NCI-H1436 (cell line): ENCODE results near the gene C20orf141.
"Not testable (repeated sequence)": the region's sequence is repeated elsewhere in the genome, so short reads cannot be mapped to it uniquely, and the experiment has no call there.

Experiments
- DNase-seq: peaks from one replicate; lab custom pipeline; 2025; lab: John Stamatoyannopoulos, UW

Gene C20orf141, protein sequence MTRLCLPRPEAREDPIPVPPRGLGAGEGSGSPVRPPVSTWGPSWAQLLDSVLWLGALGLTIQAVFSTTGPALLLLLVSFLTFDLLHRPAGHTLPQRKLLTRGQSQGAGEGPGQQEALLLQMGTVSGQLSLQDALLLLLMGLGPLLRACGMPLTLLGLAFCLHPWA

DNA sequence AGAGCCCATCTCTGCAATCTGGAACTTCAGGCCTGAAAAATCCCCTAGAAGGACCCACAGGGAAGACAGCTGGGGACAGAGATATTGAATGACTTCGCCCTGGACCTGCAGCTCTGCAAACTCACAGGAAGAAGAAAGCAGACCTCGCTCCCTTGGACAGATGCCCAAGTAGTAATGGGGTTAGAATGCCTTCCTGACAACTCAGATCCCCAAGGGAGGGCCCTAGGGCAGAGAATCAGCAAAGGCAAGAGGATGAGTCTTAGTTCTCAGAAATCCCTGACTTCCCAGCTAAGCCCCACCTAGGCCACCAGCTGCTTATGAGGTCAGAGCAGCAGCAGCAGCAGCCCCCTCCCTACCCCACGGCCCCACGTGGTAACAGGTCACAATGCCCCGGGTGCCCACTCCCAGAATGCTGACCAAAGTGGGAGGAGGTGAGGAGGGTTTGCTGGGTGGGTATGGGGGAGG lies at the start of gene C20orf141:
C20orf141 (plus strand) TSS at position 401 of the 465 bp plus-strand sequence. CDS start 198 bp downstream, outside the sequence.
- no peak for DNase-seq

DNA sequence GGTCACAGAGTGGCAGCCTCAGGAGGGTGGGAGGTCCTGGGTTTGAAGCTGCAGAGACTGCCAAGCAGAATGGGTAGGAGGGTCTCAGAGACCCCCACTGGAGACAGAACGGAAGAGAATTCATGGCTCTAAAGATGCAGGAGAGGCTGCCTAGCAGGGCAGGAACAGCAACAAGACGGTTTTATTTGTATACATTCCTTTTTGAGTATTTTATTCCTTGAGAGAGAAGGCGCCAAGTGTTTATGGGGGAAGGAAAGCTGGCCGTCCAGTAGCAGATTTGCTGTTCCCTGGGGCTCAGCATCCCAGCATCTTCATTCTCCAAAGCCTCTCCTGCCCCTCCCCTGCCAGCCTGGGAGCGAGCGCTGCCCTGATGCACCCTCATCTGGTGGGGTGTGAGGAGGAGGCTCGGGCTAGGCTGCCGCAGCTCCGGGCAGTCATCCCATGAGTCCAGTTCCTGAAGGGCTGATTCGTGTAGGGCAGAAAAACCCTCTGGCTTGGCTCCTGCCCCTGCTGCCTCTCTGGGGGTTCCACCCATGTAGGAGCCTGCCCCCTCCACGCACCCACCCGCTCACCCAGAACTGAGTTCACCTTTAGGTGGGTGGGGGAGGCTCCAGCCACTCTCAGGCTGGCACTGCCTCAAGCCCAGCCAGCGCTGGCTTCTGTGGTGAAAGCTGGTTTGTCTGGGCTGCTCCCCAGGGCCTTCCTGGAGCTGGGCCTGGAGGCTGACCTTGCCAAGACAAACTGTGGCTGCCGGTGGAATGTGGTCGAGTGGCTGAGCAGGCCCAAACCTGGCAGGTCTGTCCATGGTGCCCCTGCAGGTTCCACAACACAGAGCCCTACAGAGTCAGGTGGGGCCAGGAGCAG lies 46.8 kb upstream of the C20orf141 start:
- DNase-seq = no peak

DNA sequence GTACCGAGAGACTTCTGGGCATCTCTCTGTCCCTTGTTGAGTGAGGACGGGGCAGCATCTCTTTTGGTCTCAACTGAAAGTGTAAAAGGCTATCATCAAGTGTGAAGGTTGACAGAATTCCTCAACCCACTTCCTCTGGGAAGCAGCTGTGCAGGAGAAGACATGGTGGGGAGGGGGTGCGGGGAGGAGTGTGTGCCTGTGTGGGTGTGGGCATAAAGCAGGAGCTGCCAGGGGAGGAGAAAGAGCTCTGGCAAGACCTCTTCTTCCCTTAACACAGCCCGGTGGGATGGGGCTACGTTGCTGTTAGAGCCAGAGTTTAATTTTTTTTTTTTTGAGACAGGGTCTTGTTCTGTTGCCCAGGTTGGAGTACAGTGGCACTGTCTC lies 46.2 kb upstream of the C20orf141 start:
- DNase-seq = no peak

DNA sequence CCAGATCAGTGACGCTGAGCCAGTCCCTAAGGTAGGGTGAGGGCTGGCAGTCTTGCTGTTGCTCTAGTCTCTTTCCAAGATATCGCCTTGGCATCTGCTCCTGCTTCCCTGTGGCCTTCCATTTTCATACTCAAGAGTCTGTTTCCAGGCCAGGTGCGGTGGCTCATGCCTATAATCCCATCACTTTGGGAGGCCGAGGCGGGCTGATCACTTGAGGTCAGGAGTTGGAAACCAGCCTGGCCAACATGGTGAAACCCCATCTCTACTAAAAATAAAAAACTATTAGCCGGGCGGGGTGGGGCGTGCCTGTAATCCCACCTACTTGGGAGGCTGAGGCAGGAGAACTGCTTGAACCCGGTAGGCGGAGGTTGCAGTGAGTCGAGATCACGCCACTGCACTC lies 44.7 kb upstream of the C20orf141 start:
- not testable (repeated sequence) for DNase-seq

DNA sequence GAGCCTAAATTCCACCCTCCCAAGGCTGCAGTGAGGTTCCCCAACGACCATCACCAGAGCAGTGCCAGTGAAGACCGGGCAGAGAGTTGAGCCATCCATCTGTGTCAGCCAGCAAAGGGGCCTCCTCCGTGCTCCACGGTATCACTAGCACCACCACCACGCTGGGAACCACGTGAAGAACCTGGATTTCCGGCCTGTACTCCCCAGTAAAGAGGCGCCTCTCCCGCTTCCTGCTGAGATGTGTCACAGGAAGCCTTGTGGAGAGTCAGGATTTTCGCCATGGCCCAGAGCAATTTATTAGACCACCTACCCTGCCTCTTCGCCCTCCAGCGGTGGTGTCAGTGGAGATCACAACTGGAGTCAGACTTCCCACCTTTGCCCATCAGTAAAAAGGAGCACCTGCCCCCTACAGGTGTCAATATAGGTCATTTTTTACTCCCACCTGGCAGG lies 43.1 kb upstream of the C20orf141 start:
- DNase-seq = no peak

DNA sequence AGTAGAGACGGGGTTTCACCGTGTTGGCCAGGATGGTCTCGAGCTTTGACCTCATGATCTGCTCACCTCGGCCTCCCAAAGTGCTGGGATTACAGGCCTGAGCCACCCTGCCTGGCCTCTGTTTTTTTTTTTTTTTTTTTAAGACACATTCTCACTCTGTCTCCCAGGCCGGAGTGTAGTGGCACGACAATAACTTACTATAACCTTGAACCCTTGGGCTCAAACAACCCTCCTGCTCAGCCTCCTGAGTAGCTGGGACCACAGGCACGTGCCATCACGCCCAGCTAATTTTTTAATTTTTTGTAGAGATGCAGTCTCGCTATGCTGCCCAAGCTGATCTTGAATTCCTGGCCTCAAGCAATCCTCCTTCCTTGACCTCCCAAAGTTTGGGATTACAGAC lies 41.0 kb upstream of the C20orf141 start:
- DNase-seq = no peak

DNA sequence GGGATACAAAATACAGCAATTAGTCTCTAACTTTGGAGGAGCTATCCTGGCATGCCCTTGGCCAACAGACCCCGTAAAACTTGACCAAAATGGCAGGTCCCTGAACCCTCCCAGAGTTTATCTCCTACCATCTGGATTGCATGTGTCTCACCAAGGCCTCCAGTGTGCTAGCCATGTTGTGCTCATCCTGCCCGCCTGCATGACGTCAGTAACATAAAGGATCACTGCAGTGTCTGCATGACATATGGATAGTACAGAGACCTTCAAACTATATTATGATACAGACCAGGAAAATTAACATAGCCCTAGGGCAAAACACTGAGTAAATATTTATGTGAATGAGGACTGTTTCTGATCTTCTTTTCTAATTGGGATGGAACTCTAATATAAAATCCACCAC lies 39.6 kb upstream of the C20orf141 start:
- no peak for DNase-seq

DNA sequence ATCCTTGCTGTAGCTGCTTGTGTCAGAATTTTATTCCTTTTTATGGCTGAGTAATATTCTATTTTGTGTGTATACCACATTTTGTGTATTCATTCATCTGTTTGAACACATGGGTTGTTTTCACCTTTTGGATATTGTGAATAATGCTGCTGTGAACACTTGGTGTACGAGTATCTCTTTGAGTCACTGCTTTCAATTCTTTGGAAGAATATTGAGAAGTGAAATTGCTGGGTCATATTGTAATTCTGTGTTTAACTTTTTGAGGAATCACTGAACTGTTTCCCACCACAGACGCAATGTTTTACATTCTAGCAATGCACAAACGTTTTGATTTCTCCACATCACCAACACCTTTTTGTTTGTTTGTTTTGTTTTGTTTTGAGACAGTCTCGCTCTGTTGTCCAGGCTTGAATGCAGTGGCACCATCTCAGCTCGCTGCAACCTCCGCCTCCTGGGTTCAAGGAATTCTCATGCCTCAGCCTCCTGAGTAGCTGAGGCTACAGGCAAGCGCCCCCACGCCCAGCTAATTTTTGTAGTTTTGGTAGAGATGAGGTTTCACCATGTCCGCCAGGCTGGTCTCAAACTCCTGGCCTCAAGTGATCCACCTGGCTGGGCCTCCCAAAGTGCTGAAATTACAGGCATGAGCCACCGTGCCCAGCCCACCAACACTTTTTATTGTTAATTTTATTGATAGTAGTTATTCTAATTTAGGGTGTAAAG lies 36.0 kb upstream of the C20orf141 start:
- no peak for DNase-seq

DNA sequence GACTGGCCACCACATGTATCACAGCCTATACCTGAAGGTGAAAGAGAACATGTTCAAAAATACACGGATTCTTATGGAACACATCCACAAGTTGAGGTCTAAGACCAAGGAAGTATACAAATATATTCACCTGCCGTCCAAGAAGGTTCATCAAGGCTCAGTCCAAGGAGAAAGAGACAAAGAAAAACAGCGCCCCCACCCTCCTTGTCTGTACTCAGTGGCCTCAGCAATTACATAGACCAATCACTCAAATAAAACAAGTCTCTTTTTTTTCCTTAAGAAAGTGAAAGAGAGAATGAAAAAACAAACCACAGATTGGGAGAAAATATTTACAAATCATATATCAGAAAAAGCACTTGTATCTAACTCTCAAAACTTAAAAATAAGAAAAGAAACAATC lies 33.8 kb upstream of the C20orf141 start:
- DNase-seq = no peak

DNA sequence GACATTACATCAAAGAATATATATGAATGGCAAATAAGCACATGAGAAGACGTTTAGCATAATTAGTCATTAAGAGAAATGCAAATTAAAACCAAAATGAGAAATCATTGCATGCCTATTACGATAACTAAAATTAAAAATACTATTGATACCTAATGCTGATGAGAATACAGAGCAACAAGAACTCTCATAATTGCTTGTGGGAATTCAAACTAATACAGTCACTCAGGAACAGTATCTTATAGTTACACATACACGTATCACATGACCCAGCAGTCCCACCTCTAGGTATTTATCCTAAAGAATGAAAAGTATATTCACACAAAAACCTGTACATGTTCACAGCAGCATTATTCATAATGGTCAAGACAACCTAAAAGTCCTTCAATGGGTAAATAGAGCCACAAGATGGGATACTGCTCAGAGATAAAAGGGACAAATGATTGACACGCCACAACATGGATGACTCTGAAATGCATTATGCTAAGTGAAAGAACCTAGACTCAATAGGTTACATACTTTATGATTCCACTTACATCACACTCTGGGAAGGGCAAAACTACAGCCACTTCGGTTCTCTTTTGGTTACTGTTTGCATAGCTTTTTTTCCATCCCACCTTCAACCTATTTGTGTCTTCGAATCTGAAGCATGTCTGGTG lies 30.8 kb upstream of the C20orf141 start:
- DNase-seq = no peak

DNA sequence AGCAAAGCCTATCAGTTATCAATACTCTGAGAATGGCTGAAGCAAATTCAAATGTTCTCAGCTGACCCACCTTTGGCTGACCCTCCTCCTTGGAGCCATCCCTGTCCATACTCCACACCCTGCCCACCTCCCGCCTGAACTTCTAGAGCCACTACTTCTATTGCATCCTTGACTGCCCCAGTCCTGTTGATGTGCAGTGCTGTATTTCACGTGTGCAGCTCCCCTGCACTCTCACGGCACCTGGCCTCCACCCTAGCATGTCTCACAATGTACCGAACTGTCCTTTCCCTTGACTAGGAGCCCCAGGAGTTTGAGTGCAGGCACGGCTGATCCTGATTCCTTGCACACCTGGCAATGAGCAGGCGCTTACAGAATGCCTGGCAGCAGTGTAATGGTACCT lies 21.3 kb upstream of the C20orf141 start:
- no peak for DNase-seq

DNA sequence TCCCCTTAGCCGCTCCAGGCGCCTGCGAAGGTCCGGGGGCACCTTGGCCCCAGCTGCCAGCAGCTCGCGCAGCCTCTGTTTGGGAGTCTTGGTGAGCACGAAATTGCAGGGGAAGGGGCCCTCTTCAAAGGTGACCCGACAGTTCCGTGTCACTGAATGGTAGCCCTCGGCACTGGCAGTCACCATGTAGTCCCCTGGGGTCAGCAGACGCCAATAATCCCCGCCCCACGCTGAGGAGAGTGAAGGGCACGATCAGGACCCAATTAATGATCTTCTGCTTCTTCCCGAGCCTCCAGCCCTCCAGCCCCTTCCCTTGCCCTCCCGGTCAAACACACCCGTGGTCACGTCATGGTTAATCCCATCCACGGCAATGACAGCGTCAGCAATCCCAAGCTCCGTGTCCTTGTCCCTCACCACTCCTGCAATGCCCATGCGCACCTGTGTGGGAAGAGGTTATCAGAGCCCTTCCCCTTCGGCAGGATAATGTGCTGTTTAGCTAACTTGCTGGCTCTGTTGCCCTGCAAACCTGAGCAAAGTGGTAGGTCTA lies 20.5 kb upstream of the C20orf141 start:
- no peak for DNase-seq

DNA sequence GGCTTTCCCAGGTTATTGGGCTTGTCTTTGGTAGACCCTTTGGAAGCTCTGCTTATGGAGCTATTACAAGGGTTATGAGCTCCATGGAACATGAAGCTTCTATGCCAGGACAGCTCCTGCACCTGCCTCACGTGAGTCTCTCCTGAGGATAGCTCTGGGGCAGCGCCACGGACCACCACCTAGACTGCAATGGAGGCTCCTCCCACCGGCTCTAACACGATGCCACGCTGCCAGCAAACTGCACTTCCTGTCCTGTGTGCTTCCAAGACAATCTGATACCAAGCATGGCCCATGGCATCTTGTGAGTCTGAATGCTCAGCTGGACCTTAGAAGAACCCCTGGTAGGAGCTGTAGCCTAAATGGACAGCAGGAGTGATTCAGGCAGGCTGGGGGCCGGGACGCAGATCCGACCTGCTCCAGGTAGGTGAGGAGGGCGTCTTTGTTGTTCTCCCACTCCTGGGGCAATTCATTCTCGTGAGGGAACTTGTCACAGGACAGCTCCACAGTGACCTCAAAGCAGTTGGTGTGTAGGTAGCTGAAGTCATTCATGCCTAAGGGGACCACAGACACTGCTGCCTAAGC lies 19.8 kb upstream of the C20orf141 start:
- no peak for DNase-seq

DNA sequence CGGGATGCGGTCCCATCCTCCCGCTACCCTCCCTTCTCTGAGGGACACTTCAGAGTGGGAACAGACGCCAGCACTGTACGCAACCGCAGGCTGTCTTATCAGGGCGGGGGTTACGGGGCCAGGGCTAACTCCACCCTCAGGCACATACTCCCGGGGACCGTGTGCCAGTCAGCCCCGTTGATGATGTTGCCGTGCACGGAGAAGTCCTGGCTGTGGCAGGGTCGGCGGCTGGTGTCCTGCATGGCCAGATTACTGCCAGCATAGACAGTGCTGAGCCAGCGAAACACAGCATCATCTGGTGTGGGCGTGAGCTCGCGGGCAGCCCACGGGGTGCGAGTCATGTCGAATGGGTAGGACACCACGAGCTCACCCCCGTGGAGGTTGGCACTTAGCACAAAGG lies 19.3 kb upstream of the C20orf141 start:
- DNase-seq = no peak

DNA sequence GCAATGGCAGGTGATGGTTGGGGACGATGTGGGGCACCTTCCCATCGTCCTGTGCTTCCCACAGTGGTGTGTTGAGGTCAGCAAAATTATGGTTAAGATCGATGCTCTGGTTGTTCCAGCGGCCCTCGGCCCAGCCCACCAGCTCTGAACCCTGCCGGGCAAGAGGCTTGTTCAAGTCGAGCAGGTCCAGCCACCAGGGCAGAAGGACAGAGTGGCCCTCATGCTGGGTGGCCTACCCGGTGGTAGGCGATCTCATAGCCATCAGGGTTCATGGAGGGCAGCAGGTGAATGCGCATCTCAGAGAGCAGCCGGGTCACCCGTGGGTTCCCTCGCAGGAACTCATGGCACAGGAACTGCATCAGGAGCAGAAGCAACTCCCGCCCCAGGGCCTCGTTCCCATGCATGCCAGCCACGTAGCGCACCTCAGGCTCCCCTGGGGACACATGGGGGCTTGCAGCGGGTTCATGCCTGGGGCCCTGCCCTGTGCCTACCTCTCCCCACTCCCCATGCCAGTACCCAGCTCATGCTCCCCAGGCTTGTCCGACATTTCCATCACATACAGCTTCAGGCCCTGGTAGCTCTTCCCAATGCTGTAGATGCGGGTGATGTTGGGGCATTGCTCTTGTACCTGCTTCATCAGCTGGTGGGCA lies 18.7 kb upstream of the C20orf141 start:
- no peak for DNase-seq

DNA sequence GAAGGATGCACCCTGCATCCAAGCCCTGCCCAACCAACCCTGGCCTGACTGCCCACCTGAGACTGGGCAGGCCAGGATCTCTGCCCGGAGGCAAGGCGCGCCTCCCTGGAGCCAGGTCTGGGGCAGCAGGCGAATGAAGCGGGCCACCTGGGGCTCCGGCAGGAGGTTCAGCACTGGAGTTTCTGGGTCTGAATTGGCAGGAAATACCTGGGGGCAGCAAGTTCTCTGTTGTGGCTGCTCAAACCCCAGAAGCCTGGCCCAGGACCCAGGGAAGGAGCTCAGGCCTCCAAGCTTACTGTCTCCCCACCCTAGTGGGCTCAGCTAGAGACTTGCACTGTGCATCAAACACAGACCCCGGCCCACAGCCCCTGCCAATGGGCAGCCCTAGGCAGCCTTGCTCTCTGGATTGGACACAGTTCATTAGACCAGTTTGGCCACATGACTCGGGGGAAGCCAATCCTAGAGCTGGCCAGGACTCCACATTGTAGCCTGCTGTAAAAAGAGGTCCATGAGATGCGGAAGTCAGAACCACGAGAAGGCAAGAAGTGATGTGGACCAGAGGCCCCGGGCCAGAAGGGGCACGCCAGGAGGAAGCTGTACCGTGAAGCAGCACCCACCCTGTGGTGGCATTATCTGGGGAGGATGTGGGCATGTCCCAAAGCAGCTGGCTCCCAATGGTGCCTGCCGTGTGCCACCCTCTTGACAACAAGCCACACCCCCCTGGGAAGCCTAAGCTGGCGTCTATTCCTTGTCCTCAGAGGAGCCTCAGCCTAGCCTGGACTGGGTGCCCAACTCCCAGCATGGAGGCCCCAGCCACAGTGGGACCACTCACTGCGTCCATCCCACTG lies 17.4 kb upstream of the C20orf141 start:
- DNase-seq = no peak

DNA sequence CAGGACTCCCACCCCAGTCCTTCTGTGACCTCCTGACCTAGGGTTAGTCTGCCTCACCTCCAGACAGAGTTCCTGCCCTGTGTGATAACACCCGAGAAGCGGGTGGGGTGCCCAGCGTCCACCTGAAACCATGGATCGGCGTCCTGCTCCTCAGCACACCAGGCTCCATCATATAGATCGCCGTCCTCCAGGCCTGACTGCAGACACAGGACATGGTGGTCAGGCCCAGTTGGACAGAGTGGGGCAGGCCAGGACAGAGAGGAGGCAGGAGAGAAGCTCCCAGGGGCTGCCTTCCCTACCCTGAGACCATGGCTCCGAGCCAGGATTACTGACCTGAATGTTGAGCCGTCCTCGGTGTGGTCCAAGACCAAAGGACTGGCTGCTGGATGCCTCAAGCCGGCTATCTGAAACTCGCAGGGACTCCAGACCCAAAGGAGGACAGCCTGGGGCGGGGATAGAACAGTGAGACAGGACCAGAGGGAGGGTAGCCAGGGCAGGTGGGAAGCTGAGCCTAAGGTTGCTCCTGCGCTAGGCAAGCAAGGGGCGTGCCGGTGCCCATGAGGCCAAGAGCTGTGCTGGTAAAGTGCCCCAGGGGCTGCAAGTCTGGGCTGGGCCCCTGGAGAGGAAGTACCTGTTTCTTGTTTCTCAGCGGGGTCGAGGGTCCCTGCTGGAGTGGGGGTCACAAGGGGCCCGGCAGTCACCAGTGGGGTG lies 16.5 kb upstream of the C20orf141 start:
- no peak for DNase-seq

DNA sequence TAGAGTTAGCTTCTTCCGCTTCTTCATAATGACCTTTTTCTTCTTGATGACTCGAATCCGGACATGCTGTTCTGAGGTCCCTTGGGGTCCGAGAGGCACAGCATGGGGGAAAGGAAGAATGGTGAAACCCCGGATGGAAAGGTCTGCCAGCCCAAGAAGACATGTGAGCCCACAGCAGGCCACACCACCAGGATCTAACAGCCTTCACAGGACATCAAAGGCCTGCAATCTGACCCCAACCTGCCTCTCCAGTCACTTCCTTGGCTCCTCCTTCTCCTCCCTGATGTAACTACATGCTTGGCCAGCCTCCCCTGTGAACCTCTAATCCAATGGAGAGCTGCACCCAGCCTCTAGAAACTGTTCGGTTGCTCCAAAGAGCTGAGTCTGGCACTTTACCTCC lies 16.0 kb upstream of the C20orf141 start:
- DNase-seq = no peak

DNA sequence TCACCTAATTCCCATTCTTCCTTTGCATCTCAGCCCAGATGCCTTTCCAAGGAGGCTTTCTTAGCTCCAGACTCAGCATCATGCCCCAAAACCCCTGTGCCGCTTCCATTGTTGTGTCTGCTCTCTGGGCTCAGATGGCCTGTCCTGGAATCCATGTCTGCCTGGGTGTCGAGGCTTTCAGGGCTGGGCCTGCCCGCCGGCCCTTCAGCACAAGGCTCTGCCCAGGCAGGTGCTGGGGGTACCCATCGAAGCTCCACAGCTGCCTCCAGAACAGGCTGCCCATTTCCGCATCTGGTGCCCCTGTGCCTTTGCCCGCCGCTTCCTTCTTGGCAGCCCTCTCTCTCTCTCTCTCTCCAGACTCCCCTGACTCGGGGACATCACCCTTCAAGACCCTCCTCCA lies 15.5 kb upstream of the C20orf141 start:
- no peak for DNase-seq
